Measurements from ENCODE around the gene CDK14.

Gene CDK14

GRCh38 chr7:90988996-90989765, 393.1 kb downstream of the CDK14 start:
- FAIRE-seq (no peak), DNase-seq (ENCODE audit: insufficient read length) (no peak)
- TF ChIP-seq TAF1 (IDR thresholded peaks at IDR 0.05; ENCODE audit: borderline replicate concordance, low read depth, low read length) (no peak), POLR2AphosphoS5 (IDR thresholded peaks at IDR 0.05; ENCODE audit: low read depth, low read length) (no peak), POLR2A (IDR thresholded peaks at IDR 0.05; ENCODE audit: low read depth, low read length) (no peak)

- DNase-seq (ENCODE audit: insufficient read length) (no peak), FAIRE-seq (no peak)
- no peak for TF ChIP-seq POLR2AphosphoS5 (IDR thresholded peaks at IDR 0.05; ENCODE audit: low read depth, low read length)
- TF ChIP-seq TAF1 (IDR thresholded peaks at IDR 0.05; ENCODE audit: borderline replicate concordance, low read depth, low read length) = no peak
- no peak for TF ChIP-seq POLR2A (IDR thresholded peaks at IDR 0.05; ENCODE audit: low read depth, low read length)
Observed at GRCh38 chr7:90994121-90994520, 398.0 kb downstream of the CDK14 start.

DNA sequence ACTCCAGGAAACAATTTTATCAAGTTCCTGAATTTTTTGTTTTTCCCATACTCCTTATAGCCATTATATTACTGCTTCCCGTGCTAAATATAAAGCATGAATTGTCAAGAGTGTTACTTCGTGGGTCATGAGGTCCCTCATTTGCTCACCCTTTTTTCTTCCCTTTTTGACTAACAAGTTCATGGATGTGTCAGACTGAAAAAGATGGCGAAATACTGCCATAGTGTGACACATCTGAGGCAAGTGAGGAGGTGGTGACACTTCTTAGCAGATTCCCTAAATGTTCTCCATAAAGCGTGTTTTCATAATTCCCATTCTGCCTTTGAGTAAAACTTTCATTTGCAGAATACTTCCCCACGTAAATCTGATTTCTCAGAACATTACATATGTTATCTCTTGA, 398.5 kb downstream of the CDK14 start:
- no peak for FAIRE-seq
- TF ChIP-seq POLR2A (IDR thresholded peaks at IDR 0.05; ENCODE audit: low read depth, low read length) (no peak), TAF1 (IDR thresholded peaks at IDR 0.05; ENCODE audit: borderline replicate concordance, low read depth, low read length) (no peak), POLR2AphosphoS5 (IDR thresholded peaks at IDR 0.05; ENCODE audit: low read depth, low read length) (no peak)

DNA sequence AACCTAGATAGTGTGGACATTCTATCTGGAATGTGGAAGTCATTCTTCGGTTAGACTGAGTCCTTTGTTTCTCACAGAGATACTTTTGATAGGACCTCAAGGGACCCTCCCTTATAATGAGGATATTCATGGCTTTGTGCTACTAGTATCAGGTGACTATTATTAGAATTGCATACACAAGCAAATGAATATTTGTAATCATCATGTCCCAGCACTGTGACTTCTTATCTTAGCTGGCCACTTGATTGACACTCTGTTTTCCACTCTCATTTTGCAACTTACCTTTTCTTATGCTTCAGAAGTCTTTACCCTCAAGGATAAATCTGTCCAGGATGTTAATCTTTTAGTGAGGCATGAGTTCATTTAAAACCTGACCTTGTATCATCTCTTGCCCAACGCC, 399.9 kb downstream of the CDK14 start:
- no peak for FAIRE-seq
- TF ChIP-seq POLR2A (IDR thresholded peaks at IDR 0.05; ENCODE audit: low read depth, low read length) (no peak), TAF1 (IDR thresholded peaks at IDR 0.05; ENCODE audit: borderline replicate concordance, low read depth, low read length) (no peak), POLR2AphosphoS5 (IDR thresholded peaks at IDR 0.05; ENCODE audit: low read depth, low read length) (no peak)
- no peak for DNase-seq (ENCODE audit: insufficient read length)

More for the DNA sequence above, 398.5 kb downstream of the CDK14 start:
- DNase-seq (ENCODE audit: insufficient read length) = no peak

DNA sequence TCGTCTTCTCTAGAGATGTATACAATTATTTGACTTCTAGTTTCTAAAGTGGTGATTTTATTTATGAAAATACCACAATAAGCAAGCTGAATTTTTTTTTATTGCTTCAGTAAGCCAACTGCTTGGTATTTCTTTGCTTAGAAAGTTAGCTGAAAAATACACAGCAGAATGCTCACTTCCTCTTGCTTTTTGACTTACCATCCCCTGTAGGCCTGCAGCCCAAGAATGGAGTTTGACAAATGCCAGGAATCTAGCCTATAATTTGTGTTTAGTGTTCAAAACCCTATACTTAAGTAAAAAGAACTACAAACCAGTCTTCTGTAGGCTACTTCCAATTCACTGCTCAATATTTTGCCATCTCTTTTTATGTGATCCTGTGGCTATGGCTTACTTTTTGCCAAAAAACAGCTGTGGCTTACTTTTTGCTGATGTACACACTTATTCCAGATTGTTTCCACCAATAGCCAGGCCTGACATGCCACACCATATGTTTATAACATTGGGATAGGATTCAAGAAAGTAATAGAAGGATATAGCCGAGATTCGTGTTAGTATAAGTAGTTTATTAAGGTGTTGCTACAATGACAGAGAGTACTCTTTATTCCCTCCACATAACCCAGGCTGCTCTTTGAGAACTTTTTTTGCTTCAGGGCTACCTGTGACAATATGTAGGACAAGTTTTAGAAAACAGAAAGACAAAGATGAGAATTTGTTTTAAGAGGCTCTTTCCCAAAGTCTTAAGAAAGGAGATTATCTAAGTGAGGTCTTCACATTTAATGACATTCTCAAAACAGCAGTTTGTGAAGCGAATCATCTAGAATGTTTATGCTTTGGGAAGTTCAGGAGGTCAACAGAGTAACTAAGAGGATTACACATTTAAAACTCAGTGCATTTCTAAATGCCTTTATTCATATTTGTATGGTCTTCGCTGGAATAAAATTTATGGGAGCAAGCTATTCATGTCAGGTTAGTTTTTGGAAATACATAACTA, 404.2 kb downstream of the CDK14 start:
- TF ChIP-seq POLR2A (IDR thresholded peaks at IDR 0.05; ENCODE audit: low read depth, low read length) (no peak), POLR2AphosphoS5 (IDR thresholded peaks at IDR 0.05; ENCODE audit: low read depth, low read length) (no peak), TAF1 (IDR thresholded peaks at IDR 0.05; ENCODE audit: borderline replicate concordance, low read depth, low read length) (no peak)
- no peak for FAIRE-seq
- no peak for DNase-seq (ENCODE audit: insufficient read length)

DNA sequence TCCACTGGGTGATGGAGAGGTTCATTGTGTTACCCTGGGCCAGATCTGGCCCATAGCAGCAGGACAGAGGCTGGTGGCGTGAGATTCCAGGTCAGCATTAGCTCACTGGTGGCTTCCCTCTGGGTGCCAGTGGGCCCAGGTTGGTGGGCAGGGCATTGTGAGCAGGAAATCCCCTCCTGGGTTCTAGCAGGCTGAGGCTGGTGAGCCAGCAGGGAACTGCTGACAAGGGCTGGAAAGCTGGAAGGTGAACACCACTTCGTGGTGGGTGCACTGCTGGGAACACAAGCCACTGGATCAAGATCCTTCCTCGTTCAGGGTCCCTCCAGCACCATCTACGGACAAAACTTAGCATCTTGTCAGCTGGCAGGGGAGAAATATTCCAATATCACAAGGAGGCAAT, 408.9 kb downstream of the CDK14 start:
- FAIRE-seq (no peak), DNase-seq (ENCODE audit: insufficient read length) (no peak)
- TF ChIP-seq POLR2AphosphoS5 (IDR thresholded peaks at IDR 0.05; ENCODE audit: low read depth, low read length) = no peak
- TF ChIP-seq POLR2A (IDR thresholded peaks at IDR 0.05; ENCODE audit: low read depth, low read length) = no peak
- no peak for TF ChIP-seq TAF1 (IDR thresholded peaks at IDR 0.05; ENCODE audit: borderline replicate concordance, low read depth, low read length)

DNA sequence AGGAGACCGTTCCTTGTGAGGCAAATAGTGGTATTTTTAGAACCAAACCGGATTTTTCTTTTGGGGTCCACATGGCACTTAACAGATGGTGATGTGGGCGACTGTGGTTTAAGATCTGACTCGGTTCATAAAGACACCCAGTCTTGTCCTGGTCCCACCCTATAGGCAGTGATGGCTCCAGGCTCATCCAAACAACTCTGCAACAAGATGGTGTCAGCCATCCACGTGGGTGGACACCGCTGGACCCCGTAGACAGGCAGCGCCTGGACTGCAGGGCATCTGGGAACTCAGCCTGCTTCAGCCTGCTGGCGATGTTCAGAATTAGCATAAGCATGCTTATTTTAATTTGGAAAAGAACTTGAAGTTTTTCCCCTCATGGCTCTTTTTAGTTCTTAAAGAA, 409.7 kb downstream of the CDK14 start:
- TF ChIP-seq TAF1 (IDR thresholded peaks at IDR 0.05; ENCODE audit: borderline replicate concordance, low read depth, low read length) (no peak), POLR2A (IDR thresholded peaks at IDR 0.05; ENCODE audit: low read depth, low read length) (no peak), POLR2AphosphoS5 (IDR thresholded peaks at IDR 0.05; ENCODE audit: low read depth, low read length) (no peak)
- FAIRE-seq = no peak
- DNase-seq (ENCODE audit: insufficient read length) = no peak

- TF ChIP-seq POLR2AphosphoS5 (IDR thresholded peaks at IDR 0.05; ENCODE audit: low read depth, low read length) = no peak
- no peak for TF ChIP-seq POLR2A (IDR thresholded peaks at IDR 0.05; ENCODE audit: low read depth, low read length)
- no peak for TF ChIP-seq TAF1 (IDR thresholded peaks at IDR 0.05; ENCODE audit: borderline replicate concordance, low read depth, low read length)
- DNase-seq (ENCODE audit: insufficient read length) = no peak
- no peak for FAIRE-seq
Observed at GRCh38 chr7:91007371-91007770, 411.2 kb downstream of the CDK14 start.

DNA sequence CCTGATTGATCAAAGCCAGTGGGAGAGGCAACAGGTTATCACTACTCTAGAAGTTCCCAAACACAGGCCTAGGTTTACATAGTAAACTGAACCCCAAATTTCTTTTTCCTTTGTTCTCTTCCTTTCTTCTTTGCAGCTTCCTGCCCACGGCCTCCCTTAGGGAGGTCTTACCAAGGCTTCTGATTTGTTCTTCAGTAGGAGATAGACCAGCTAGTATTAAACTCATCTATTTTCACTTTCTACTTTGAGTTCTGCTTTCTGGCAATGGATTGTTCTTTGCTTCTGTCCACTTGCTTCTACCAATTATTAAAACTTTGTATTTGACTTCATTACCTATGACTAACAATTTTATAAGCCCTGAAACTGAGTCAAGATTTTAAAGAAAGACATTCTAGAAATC, 417.0 kb downstream of the CDK14 start:
- no peak for TF ChIP-seq POLR2AphosphoS5 (IDR thresholded peaks at IDR 0.05; ENCODE audit: low read depth, low read length)
- no peak for TF ChIP-seq TAF1 (IDR thresholded peaks at IDR 0.05; ENCODE audit: borderline replicate concordance, low read depth, low read length)
- no peak for TF ChIP-seq POLR2A (IDR thresholded peaks at IDR 0.05; ENCODE audit: low read depth, low read length)
- DNase-seq (ENCODE audit: insufficient read length) (no peak), FAIRE-seq (no peak)

GRCh38 chr7:91019686-91020385, 423.7 kb downstream of the CDK14 start:
- DNase-seq (ENCODE audit: insufficient read length) (no peak), FAIRE-seq (no peak)
- no peak for TF ChIP-seq POLR2A (IDR thresholded peaks at IDR 0.05; ENCODE audit: low read depth, low read length)
- TF ChIP-seq POLR2AphosphoS5 (IDR thresholded peaks at IDR 0.05; ENCODE audit: low read depth, low read length) = no peak
- no peak for TF ChIP-seq TAF1 (IDR thresholded peaks at IDR 0.05; ENCODE audit: borderline replicate concordance, low read depth, low read length)
